Retinal pigment epithelial cell (primary cell): ENCODE results near the gene CHAT.

Source experiments
- DNase-seq: peaks from one replicate; pipeline ENCODE4 v3.0.0-alpha.2; 2010; ENCODE audit warnings: low read depth
- H3K4me3 ChIP-seq: 2 replicates; pipeline ENCODE4 v1.5.1; 2011; ENCODE audit warnings: mild to moderate bottlenecking, low read length, control low read depth, moderate library complexity
- CTCF ChIP-seq: conservative IDR thresholded peaks from 2 replicates; pipeline ENCODE4 v1.5.1; 2011; ENCODE audit warnings: low read depth, low read length, control low read depth, inconsistent platforms

The CHAT gene

DNA sequence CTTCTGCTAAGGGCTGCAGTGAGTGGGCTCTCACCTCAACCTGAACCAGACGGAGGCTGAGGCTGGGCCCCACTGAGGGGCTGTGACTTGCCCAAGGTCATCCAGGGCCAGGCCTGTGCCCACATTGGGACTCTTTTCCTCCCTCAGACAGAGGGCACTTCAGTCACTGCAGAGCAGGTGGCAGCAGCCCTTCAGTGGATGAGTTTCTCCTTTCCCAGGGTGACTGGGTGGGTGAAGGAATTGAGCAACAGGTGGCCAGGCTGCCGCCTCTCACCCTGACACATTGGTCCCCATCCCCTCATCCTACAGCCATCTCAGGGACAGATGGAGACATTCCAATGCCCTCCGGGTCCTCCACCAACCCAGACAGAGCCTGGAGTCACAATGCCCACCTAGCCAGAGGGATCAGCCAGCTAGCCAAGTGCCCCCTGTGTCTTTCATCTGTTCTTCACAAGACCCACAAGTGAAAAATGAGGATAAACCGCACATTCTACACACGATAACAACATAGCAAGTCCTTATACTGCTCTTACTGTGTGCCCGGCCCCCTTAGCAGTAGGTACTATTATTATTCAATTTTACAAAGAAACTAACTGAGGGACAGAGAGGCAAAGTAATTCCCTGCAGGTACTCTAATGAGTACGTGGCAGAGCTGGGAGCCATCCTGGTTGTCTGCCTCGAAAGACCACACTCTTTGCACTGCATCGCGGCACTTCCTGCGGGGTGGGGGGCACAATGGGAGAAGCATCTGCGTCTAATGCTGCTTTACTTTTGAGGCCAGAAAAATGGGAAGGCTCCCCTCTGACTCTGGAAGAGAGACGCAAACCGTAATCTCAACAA lies 5.5 kb upstream of the CHAT start:
- DNase-seq, result no peak
- H3K4me3 ChIP-seq, result no peak overlapping the region
- no peak for TF ChIP-seq CTCF

- H3K4me3 ChIP-seq, result no peak overlapping the region
- no peak for TF ChIP-seq CTCF
- DNase-seq, result no peak
Observed at GRCh38 chr10:49609006-49609282, 4.9 kb upstream of the CHAT start.

- no peak overlapping the region for H3K4me3 ChIP-seq
- DNase-seq, result no peak
- TF ChIP-seq CTCF, result no peak
Observed at GRCh38 chr10:49609283-49610113, 4.3 kb upstream of the CHAT start.

DNA sequence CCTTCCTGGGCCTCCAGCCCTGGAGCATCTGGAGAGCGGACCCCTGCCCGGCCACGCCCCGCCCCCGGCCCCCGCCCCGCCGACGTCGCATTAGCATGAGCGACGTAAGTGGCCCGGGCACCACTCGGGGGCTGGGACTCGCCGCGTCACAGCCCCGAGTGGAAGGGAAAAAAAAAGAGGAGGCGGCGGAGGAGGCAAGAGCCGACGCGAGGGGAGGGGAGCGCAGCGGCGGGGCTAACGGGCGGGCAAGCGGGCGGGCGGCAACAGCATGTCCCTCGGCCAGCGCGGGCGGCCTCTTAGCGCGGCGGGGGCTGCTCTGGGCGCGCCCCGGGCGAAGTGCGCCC lies 3.8 kb upstream of the CHAT start, which contains the start of gene SLC18A3:
SLC18A3 (plus strand) TSS at position 197 of the 344 bp plus-strand sequence. CDS start 431 bp downstream, outside the sequence.
- H3K4me3 ChIP-seq, result no peak within 1 kb of the TSS
- no peak for TF ChIP-seq CTCF
- DNase-seq, result no peak

GRCh38 chr10:49610458-49611165 lies 3.2 kb upstream of the CHAT start:
- no peak overlapping the region for H3K4me3 ChIP-seq
- DNase-seq, result no peak
- no peak for TF ChIP-seq CTCF

DNA sequence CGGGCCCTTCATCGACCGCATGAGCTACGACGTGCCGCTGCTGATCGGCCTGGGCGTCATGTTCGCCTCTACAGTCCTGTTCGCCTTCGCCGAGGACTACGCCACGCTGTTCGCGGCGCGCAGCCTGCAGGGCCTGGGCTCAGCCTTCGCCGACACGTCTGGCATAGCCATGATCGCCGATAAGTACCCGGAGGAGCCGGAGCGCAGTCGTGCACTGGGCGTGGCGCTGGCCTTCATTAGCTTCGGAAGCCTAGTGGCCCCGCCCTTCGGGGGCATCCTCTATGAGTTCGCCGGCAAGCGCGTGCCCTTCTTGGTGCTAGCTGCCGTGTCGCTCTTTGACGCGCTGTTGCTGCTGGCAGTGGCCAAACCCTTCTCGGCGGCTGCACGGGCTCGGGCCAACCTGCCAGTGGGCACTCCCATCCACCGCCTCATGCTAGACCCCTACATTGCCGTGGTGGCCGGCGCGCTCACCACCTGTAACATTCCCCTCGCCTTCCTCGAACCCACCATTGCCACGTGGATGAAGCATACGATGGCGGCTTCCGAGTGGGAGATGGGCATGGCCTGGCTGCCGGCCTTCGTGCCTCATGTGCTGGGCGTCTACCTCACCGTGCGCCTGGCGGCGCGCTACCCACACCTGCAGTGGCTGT lies 2.5 kb upstream of the CHAT start:
- DNase-seq, result no peak
- no peak overlapping the region for H3K4me3 ChIP-seq
- no peak for TF ChIP-seq CTCF
